HepG2 (cell line): ENCODE measurements around the gene SATB1. TPM values are rescaled to one million over a fixed set of nuclear protein-coding genes. Genes with fewer than 3 reads are reported as not detected.

Experiments
- ATAC-seq: fragments of 200-7000 bp; cut with Tn5 transposase; 3 replicates; pipeline ENCODE4 v1.9.1; 2020; ENCODE audit warnings: mild to moderate bottlenecking, moderate library complexity
- BruUV-seq: library from RNA; stranded (reverse); fragments of 400-500 nt; replicated peaks from 2 replicates; lab custom pipeline; 2021; lab: Mats Ljungman, UMichigan
- CTCF ChIA-PET: fragments of 300-600 bp; formaldehyde crosslinking; extraction: SDS; loops from one replicate; lab custom pipeline; 2021; ENCODE audit warnings: low total read pairs, inconsistent platforms, low intra/inter-chr PET ratio; lab: Yijun Ruan, JAX
- POLR2A ChIA-PET: fragments of 350-600 bp; sonication (Branson Sonifier 250); formaldehyde crosslinking; loops from one replicate; lab custom pipeline; 2020; ENCODE audit warnings: antibody characterized with exemption, inconsistent platforms; lab: Yijun Ruan, JAX
- DNase-seq: peaks from one replicate; pipeline ENCODE4 v3.0.0-alpha.2; 2015; ENCODE audit warnings: low spot score
- FAIRE-seq: peaks from 3 replicates; lab custom pipeline; 2011; peaks lifted over from hg19 to GRCh38; lab: Jason Lieb, UNC
- H2AFZ ChIP-seq: one replicate; pipeline ENCODE4 v1.6.1; 2011; ENCODE audit warnings: low read length, inconsistent platforms
- H3K27ac ChIP-seq: fragments of 300-600 bp; 3 replicates; pipeline ENCODE4 v1.8.0; 2011; ENCODE audit warnings: mixed run types, mild to moderate bottlenecking, mixed read lengths, low read length, inconsistent platforms; ENCODE audit not compliant: insufficient read depth; ENCODE audit errors: extremely low read length
- H3K27me3 ChIP-seq, 2 experiments: fragments of 200-600 bp in 1 of 2; 2 replicates in 1 of 2; 3 replicates in 1 of 2; pipeline versions ENCODE4 v1.6.0 to v1.8.0; 2011; ENCODE audit warnings: low read length in 2 of 2, mild to moderate bottlenecking in 2 of 2, moderate library complexity in 2 of 2, inconsistent platforms in 1 of 2; ENCODE audit not compliant: insufficient read depth in 2 of 2, control insufficient read depth in 1 of 2
- H3K36me3 ChIP-seq, 2 experiments: fragments of 200-600 bp in 1 of 2; replicated peaks in 1 of 2; 2 replicates in 1 of 2; 3 replicates in 1 of 2; pipeline versions ENCODE4 v1.5.1 to v1.8.0; 2011; ENCODE audit warnings: low read length in 2 of 2, inconsistent platforms in 1 of 2; ENCODE audit not compliant: insufficient read depth in 2 of 2, control insufficient read depth in 1 of 2
- H3K4me1 ChIP-seq: 2 replicates; pipeline ENCODE4 v1.5.1; 2012; ENCODE audit warnings: low read length, inconsistent platforms; ENCODE audit not compliant: insufficient read depth
- H3K4me2 ChIP-seq: 2 replicates; pipeline ENCODE4 v1.6.0; 2011; ENCODE audit warnings: low read depth, low read length, inconsistent platforms
- H3K4me3 ChIP-seq, 3 experiments: fragments of 200-600 bp in 1 of 3; sonication (generic), shearing (Covaris generic) in 1 of 3; replicated peaks in 1 of 3; 2 replicates each; pipeline ENCODE4 v1.5.1; 2011 to 2016; ENCODE audit warnings: low read length in 3 of 3, inconsistent platforms in 2 of 3, low read depth in 2 of 3, mild to moderate bottlenecking in 2 of 3, control low read depth in 1 of 3, mixed read lengths in 1 of 3; ENCODE audit not compliant: insufficient read depth in 1 of 3
- H3K79me2 ChIP-seq: one replicate; pipeline ENCODE4 v1.6.1; 2011; ENCODE audit warnings: low read length, inconsistent platforms; ENCODE audit not compliant: insufficient read depth
- H3K9ac ChIP-seq: 2 replicates; pipeline ENCODE4 v1.6.0; 2011; ENCODE audit warnings: mild to moderate bottlenecking, low read depth, low read length, inconsistent platforms; ENCODE audit not compliant: insufficient read depth
- H3K9me3 ChIP-seq: 2 replicates; pipeline ENCODE4 v1.5.1; 2012; ENCODE audit warnings: mild to moderate bottlenecking, low read length
- H4K20me1 ChIP-seq: 2 replicates; pipeline ENCODE4 v1.6.0; 2011; ENCODE audit warnings: inconsistent platforms, mild to moderate bottlenecking, low read length, moderate library complexity; ENCODE audit not compliant: insufficient read depth
- ATF1 ChIP-seq: IDR thresholded peaks from 2 replicates; pipeline ENCODE4 v1.6.1; 2016; ENCODE audit warnings: mild to moderate bottlenecking, control low read depth
- BATF2 ChIP-seq: sonication (generic); formaldehyde crosslinking; IDR thresholded peaks from 2 replicates; pipeline ENCODE4 v1.8.0; 2022; ENCODE audit warnings: mild to moderate bottlenecking, missing genetic modification reagents, moderate library complexity
- CHD4 ChIP-seq: fragments of 200-600 bp; sonication (generic); IDR thresholded peaks from 2 replicates; pipeline ENCODE4 v1.7.0; 2017; ENCODE audit warnings: mild to moderate bottlenecking, low read length, borderline replicate concordance
- HOXA5 ChIP-seq: sonication (generic); formaldehyde crosslinking; IDR thresholded peaks from 2 replicates; pipeline ENCODE4 v1.4.0; 2020; ENCODE audit warnings: missing genetic modification reagents
- ONECUT2 ChIP-seq: sonication (generic); formaldehyde crosslinking; IDR thresholded peaks from 2 replicates; pipeline ENCODE4 v1.4.0; 2020; ENCODE audit warnings: missing genetic modification reagents
- REST ChIP-seq, 2 experiments: IDR thresholded peaks; 2 replicates each; pipeline ENCODE4 v1.6.1; 2011 to 2012; ENCODE audit warnings: low read length in 2 of 2, borderline replicate concordance in 1 of 2, low read depth in 1 of 2, mild to moderate bottlenecking in 1 of 2, moderate library complexity in 1 of 2
- TBL1XR1 ChIP-seq: fragments of 150-350 bp; IDR thresholded peaks from 2 replicates; pipeline ENCODE4 v1.6.1; 2014; ENCODE audit warnings: borderline replicate concordance, low read length; ENCODE audit not compliant: partially characterized antibody
- ZNF546 ChIP-seq: sonication (generic); formaldehyde crosslinking; conservative IDR thresholded peaks from 2 replicates; pipeline ENCODE4 v1.8.1; 2023; ENCODE audit warnings: mild to moderate bottlenecking, missing genetic modification reagents
- ZNF547 ChIP-seq: sonication (generic); formaldehyde crosslinking; IDR thresholded peaks from 2 replicates; pipeline ENCODE4 v1.5.1; 2020; ENCODE audit warnings: mild to moderate bottlenecking, missing genetic modification reagents
- WGBS: methylation state at CpG from one replicate; pipeline ENCODE4 v1.1.6; 2017; ENCODE audit warnings: low lambda C conversion rate; 5-methylcytosine and 5-hydroxymethylcytosine counted together
- in situ Hi-C: cut with HindIII; loops from 2 replicates; pipeline ENCODE4 v1.10.0; 2017; ENCODE audit warnings: low pct_unique_long_range_greater_than_20kb; ENCODE audit not compliant: extremely low pct_ligation_motif_present
- intact Hi-C: fragments of 100-400 bp; cut with micrococcal nuclease; formaldehyde crosslinking; loops from one replicate; pipeline ENCODE4 v1.10.0; 2022; ENCODE audit not compliant: unreplicated experiment
- polyA plus RNA-seq, 8 experiments: library from polyadenylated mRNA; depleted of rRNA in 3 of 8; stranded (reverse) in 7 of 8; unstranded in 1 of 8; fragments of >200 nt; fragmentation: Illumina TruSeq in 4 of 8; extraction: Trizol in 4 of 8; gene quantifications; 2 replicates each; pipeline versions ENCODE4 v1.2.1 to v1.2.3, GENCODE V29; 2011 to 2016; ENCODE audit warnings: low read depth in 4 of 8, missing spikeins in 1 of 8, mixed read lengths in 1 of 8; ENCODE audit not compliant: insufficient read depth in 1 of 8
- total RNA-seq, 5 experiments: library from RNA; depleted of rRNA; stranded (reverse); fragments of >200 nt; fragmentation: Illumina TruSeq; extraction: Trizol; gene quantifications; 2 replicates each; pipeline ENCODE4 v1.2.3, GENCODE V29; 2016; ENCODE audit warnings: low read depth in 1 of 5
- TF ChIP-seq, protein P1 (sequence below): sonication (generic); formaldehyde crosslinking; IDR thresholded peaks from 2 replicates; pipeline ENCODE4 v1.4.0; 2020; ENCODE audit warnings: mild to moderate bottlenecking, missing genetic modification reagents
- TF ChIP-seq, protein P2 (sequence below): sonication (generic); formaldehyde crosslinking; IDR thresholded peaks from 2 replicates; pipeline ENCODE4 v1.5.0; 2020; ENCODE audit warnings: missing genetic modification reagents
- TF ChIP-seq, protein P3 (sequence below): sonication (generic); formaldehyde crosslinking; IDR thresholded peaks from 2 replicates; pipeline ENCODE4 v1.4.0; 2020; ENCODE audit warnings: missing genetic modification reagents, mild to moderate bottlenecking, borderline replicate concordance

The SATB1 gene
- total and polyA plus RNA-seq, 2 of the 13 experiments (the other 11 are each of a cell fraction or from before 2014, with no cell fraction given), result 0.03 TPM; not detected in 1

- TF ChIP-seq, protein P1, sequence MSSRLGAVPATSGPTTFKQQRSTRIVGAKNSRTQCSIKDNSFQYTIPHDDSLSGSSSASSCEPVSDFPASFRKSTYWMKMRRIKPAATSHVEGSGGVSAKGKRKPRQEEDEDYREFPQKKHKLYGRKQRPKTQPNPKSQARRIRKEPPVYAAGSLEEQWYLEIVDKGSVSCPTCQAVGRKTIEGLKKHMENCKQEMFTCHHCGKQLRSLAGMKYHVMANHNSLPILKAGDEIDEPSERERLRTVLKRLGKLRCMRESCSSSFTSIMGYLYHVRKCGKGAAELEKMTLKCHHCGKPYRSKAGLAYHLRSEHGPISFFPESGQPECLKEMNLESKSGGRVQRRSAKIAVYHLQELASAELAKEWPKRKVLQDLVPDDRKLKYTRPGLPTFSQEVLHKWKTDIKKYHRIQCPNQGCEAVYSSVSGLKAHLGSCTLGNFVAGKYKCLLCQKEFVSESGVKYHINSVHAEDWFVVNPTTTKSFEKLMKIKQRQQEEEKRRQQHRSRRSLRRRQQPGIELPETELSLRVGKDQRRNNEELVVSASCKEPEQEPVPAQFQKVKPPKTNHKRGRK (CRISPR knock-in tag), result no peak
- TF ChIP-seq TBL1XR1 (no peak), ONECUT2 (no peak), HOXA5 (CRISPR knock-in tag) (no peak), ATF1 (CRISPR knock-in tag) (no peak), BATF2 (no peak)
- TF ChIP-seq, protein P2, sequence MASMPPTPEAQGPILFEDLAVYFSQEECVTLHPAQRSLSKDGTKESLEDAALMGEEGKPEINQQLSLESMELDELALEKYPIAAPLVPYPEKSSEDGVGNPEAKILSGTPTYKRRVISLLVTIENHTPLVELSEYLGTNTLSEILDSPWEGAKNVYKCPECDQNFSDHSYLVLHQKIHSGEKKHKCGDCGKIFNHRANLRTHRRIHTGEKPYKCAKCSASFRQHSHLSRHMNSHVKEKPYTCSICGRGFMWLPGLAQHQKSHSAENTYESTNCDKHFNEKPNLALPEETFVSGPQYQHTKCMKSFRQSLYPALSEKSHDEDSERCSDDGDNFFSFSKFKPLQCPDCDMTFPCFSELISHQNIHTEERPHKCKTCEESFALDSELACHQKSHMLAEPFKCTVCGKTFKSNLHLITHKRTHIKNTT (CRISPR knock-in tag), result no peak
Measured at GRCh38 chr3:18402239-18402799, 22.8 kb downstream of the SATB1 start (continued).

DNA sequence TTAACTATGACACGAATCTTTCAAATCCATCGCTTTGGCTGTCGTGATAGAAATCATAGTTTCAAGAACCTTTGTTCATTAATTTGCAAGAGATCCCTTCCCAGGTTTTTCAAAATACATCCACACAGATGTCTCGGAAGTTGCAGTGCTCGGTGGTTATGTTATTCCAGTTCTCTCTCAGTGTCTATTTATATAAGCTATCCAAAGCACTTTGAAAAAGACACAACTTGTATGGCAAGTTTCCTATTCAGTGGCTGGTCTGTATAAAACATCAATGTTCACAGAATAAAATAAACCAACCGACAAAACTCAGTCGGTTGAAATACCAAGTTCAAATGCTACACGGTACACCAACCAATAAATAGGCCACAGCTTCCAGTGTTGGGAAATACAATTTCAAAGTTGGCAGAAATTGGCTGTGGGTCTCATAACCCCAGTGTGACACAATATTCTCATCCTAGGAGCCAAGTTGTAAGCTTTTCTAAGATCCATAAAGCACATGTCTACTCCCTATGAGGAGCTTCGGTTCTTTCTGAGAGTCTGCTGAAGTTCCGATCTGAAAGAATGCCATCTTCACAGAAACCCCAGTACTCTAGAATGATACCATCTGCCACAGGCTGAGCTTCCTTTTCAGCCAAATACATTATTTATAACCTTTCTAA, 23.7 kb downstream of the SATB1 start:
- TF ChIP-seq CHD4 (no peak), REST (IDR thresholded peaks at IDR 0.05; ENCODE audit: borderline replicate concordance in 1 of 2, low read depth in 1 of 2, low read length in 2 of 2) (no peak), ZNF547 (CRISPR knock-in tag) (no peak), ZNF546 (CRISPR knock-in tag) (no peak)
- TF ChIP-seq, protein P3, sequence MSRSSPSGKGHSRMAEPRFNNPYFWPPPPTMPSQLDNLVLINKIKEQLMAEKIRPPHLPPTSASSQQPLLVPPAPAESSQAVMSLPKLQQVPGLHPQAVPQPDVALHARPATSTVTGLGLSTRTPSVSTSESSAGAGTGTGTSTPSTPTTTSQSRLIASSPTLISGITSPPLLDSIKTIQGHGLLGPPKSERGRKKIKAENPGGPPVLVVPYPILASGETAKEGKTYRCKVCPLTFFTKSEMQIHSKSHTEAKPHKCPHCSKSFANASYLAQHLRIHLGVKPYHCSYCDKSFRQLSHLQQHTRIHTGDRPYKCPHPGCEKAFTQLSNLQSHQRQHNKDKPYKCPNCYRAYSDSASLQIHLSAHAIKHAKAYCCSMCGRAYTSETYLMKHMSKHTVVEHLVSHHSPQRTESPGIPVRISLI, result no peak
- no peak for FAIRE-seq
- H3K79me2 ChIP-seq, result no peaks in the 10 kb centered on the region
- H3K9ac ChIP-seq, result no peak overlapping the region
- H3K36me3 ChIP-seq, result no peaks in the 10 kb centered on the region
- H3K9me3 ChIP-seq, result no peaks in the 10 kb centered on the region
- H3K4me3 ChIP-seq, result no peak overlapping the region
- BruUV-seq, result no TSS peak
- intact Hi-C loops (no loop called here), in situ Hi-C loops (no loop called here)
- ChIA-PET CTCF (no interaction called here), POLR2A (no interaction called here)
- H3K4me1 ChIP-seq, result no peaks in the 10 kb centered on the region
- no peaks in the 10 kb centered on the region for H3K27me3 ChIP-seq
- no peak overlapping the region for H3K4me2 ChIP-seq
- DNase-seq, result no peak
- ATAC-seq, result no peak
- H4K20me1 ChIP-seq, result no peaks in the 10 kb centered on the region
- WGBS, result 13% methylated on average over 10 of the region's 10 CpGs
- no peak overlapping the region for H3K27ac ChIP-seq
- no peak overlapping the region for H2AFZ ChIP-seq
